ENCODE measurements around the gene CHAC2.

- TF ChIP-seq CTCF (IDR thresholded peaks at IDR 0.05 in 8 of 11, conservative IDR thresholded peaks at IDR 0.05 in 3 of 11) (no peak), POLR2A (IDR thresholded peaks at IDR 0.05) (no peak), POLR2AphosphoS5 (IDR thresholded peaks at IDR 0.05) (no peak)
These were observed 11.0 kb downstream of the CHAC2 start for GRCh38 chr2:53778536-53779162.
